Transverse colon (tissue), 4 donors: ENCODE data around the gene MCRIP2. TPM values are rescaled to one million over a fixed set of nuclear protein-coding genes. Genes with fewer than 3 reads are reported as not detected.

ENCODE experiments used
- DNase-seq: peaks from one replicate; pipeline ENCODE4 v3.0.0-alpha.2; 2019
- H3K27ac ChIP-seq, 4 donors: fragments of 200-600 bp; sonication (generic); 2 replicates each; pipeline ENCODE4 v1.5.1; 2016 to 2018; ENCODE audit warnings: inconsistent platforms in 4 of 4
- H3K27me3 ChIP-seq: fragments of 200-600 bp; sonication (generic); 2 replicates; pipeline ENCODE4 v1.5.1; 2017; ENCODE audit warnings: inconsistent platforms
- H3K36me3 ChIP-seq, 4 donors: fragments of 200-600 bp; sonication (generic); 2 replicates each; pipeline ENCODE4 v1.5.1; 2017 to 2019; ENCODE audit warnings: inconsistent platforms in 4 of 4
- H3K4me1 ChIP-seq, 4 donors: fragments of 200-600 bp; sonication (generic); 2 replicates each; pipeline ENCODE4 v1.5.1; 2017 to 2020; ENCODE audit warnings: inconsistent platforms in 4 of 4
- H3K4me3 ChIP-seq, 4 donors: fragments of 200-600 bp; sonication (generic); 1 replicate in 1 of 4; 2 replicates in 3 of 4; pipeline versions ENCODE4 v1.5.1 to v1.6.1; 2017 to 2019; ENCODE audit warnings: inconsistent platforms in 4 of 4
- H3K9me3 ChIP-seq, 2 donors: fragments of 200-600 bp; sonication (generic); 2 replicates each; pipeline ENCODE4 v1.5.1; 2017 to 2019; ENCODE audit warnings: inconsistent platforms in 2 of 2
- CTCF ChIP-seq, 5 experiments: fragments of 200-600 bp in 3 of 5; fragments of 450-650 bp in 2 of 5; sonication (generic) in 3 of 5; IDR thresholded peaks; 1 replicate in 2 of 5; 2 replicates in 3 of 5; pipeline ENCODE4 v1.5.1; 2016 to 2017; ENCODE audit warnings: antibody characterized with exemption in 5 of 5, inconsistent platforms in 3 of 5, mild to moderate bottlenecking in 2 of 5, moderate library complexity in 1 of 5
- EP300 ChIP-seq: sonication (generic); formaldehyde crosslinking; IDR thresholded peaks from one replicate; pipeline ENCODE4 v1.6.1; 2017; ENCODE audit warnings: antibody characterized with exemption, low read depth
- POLR2A ChIP-seq: fragments of 450-650 bp; IDR thresholded peaks from one replicate; pipeline ENCODE4 v1.6.1; 2016; ENCODE audit warnings: antibody characterized with exemption, mild to moderate bottlenecking, moderate library complexity
- POLR2AphosphoS5 ChIP-seq, 3 donors: sonication (generic); formaldehyde crosslinking; IDR thresholded peaks; one replicate each; pipeline ENCODE4 v1.6.1; 2016; ENCODE audit warnings: antibody characterized with exemption in 3 of 3
- WGBS, 2 donors: methylation state at CpG; one replicate each; pipeline ENCODE4 v1.1.5; 2018; ENCODE audit warnings: low coverage in 1 of 2; 5-methylcytosine and 5-hydroxymethylcytosine counted together
- in situ Hi-C, 4 donors: fragments of 200-750 bp; cut with MboI; loops; one replicate each; pipeline versions ENCODE4 v1.15.0 to v1.15.1; 2017; ENCODE audit warnings: low sequenced_read_pairs in 3 of 4, low pct_ligation_motif_present in 1 of 4, low pct_unique_long_range_greater_than_20kb in 1 of 4
- intact Hi-C: fragments of 100-400 bp; cut with DNase I; formaldehyde crosslinking; loops from one replicate; pipeline ENCODE4 v1.15.1; 2023; ENCODE audit warnings: low total_unique reads
- total RNA-seq, 4 donors: library from RNA; depleted of rRNA; stranded (reverse); fragments of >200 nt; gene quantifications; one replicate each; pipeline ENCODE4 v1.1.0, GENCODE V29; 2016

Gene MCRIP2
- total RNA-seq, 4 donors from 2014 or later = 158 to 267 (median 211) TPM

GRCh38 chr16:680967-681745, 39.5 kb downstream of the MCRIP2 start:
- no peaks in the 10 kb centered on the region for H3K9me3 ChIP-seq
- H3K27me3 ChIP-seq = no peaks in the 10 kb centered on the region
- H3K4me1 ChIP-seq = peaks cover 40 to 75% (median 61%) of the 10 kb centered on the region in 4 donors
- in situ Hi-C loops = no loop called here
- 48% methylated on average over 39 of the region's 44 CpGs; no CpG with 5 or more reads in 1 of the 2 donors for WGBS, 2 donors
- H3K4me3 ChIP-seq = peak overlapping the region; percentile 69 to 86 (median 79)
- H3K36me3 ChIP-seq = peaks cover 0 to 9% (median 0%) of the 10 kb centered on the region in 4 donors
- H3K27ac ChIP-seq = peak overlapping the region; percentile 91 to 96 (median 95)
- TF ChIP-seq POLR2AphosphoS5 (IDR thresholded peaks at IDR 0.05) (peak in 1 of 3 donors; percentile 8), CTCF (IDR thresholded peaks at IDR 0.05) (peak in 1 of 5 experiments; percentile 8), POLR2A (no peak)
- intact Hi-C loops = no loop called here
- DNase-seq = peak; percentile 56

GRCh38 chr16:681746-682427, 40.3 kb downstream of the MCRIP2 start:
- in situ Hi-C loops = no loop called here
- Histone ChIP-seq H3K4me1 (peaks cover 34 to 67% (median 53%) of the 10 kb centered on the region in 4 donors), H3K4me3 (no peak overlapping the region), H3K9me3 (no peaks in the 10 kb centered on the region), H3K27ac (no peak overlapping the region), H3K36me3 (peaks cover 0 to 9% (median 0%) of the 10 kb centered on the region in 4 donors), H3K27me3 (no peaks in the 10 kb centered on the region)
- intact Hi-C loops = no loop called here
- WGBS, 2 donors = 77% methylated on average over 28 of the region's 28 CpGs; no CpG with 5 or more reads in 1 of the 2 donors
- no peak for TF ChIP-seq POLR2A
- TF ChIP-seq CTCF (IDR thresholded peaks at IDR 0.05) = no peak
- TF ChIP-seq POLR2AphosphoS5 (IDR thresholded peaks at IDR 0.05) = no peak
- TF ChIP-seq EP300 = no peak
- no peak for DNase-seq

- no peak for DNase-seq
- no peaks in the 10 kb centered on the region for H3K9me3 ChIP-seq
- no peak for TF ChIP-seq POLR2AphosphoS5 (IDR thresholded peaks at IDR 0.05)
- H3K27me3 ChIP-seq = no peaks in the 10 kb centered on the region
- H3K4me3 ChIP-seq = peak overlapping the region in 3 of 4 donors; percentile 55 to 67 (median 56)
- peak overlapping the region in 3 of 4 donors; percentile 78 to 88 (median 78) for H3K27ac ChIP-seq
- in situ Hi-C loops = no loop called here
- 79% methylated on average over 32 of the region's 36 CpGs; no CpG with 5 or more reads in 1 of the 2 donors for WGBS, 2 donors
- intact Hi-C loops = no loop called here
- peaks cover 34 to 60% (median 47%) of the 10 kb centered on the region in 4 donors for H3K4me1 ChIP-seq
- peaks cover 0 to 9% (median 0%) of the 10 kb centered on the region in 4 donors for H3K36me3 ChIP-seq
These were observed 41.1 kb downstream of the MCRIP2 start for GRCh38 chr16:682493-683395.

GRCh38 chr16:683396-684070, 41.9 kb downstream of the MCRIP2 start:
- peak overlapping the region; percentile 78 to 94 (median 83) for H3K27ac ChIP-seq

More at GRCh38 chr16:683396-684070, 41.9 kb downstream of the MCRIP2 start:
- Histone ChIP-seq H3K27me3 (no peaks in the 10 kb centered on the region), H3K36me3 (peaks cover 0 to 9% (median 0%) of the 10 kb centered on the region in 4 donors), H3K4me1 (peaks cover 34 to 55% (median 47%) of the 10 kb centered on the region in 4 donors), H3K4me3 (peak overlapping the region; percentile 55 to 76 (median 62)), H3K9me3 (no peaks in the 10 kb centered on the region)
- intact Hi-C loops (no loop called here), in situ Hi-C loops (no loop called here)
- TF ChIP-seq CTCF (IDR thresholded peaks at IDR 0.05) = no peak
- peak; percentile 16 for TF ChIP-seq POLR2A
- TF ChIP-seq EP300 = no peak
- peak in 2 of 3 donors; percentile 14 to 20 for TF ChIP-seq POLR2AphosphoS5 (IDR thresholded peaks at IDR 0.05)
- WGBS, 2 donors = 16% methylated on average over 34 of the region's 57 CpGs; no CpG with 5 or more reads in 1 of the 2 donors
- DNase-seq = no peak
